Suprapubic skin (tissue), 3 donors: Measurements from ENCODE around the gene ELL.

Source experiments
- CTCF ChIP-seq, 2 donors: fragments of 200-600 bp in 1 of 2; fragments of 450-650 bp in 1 of 2; sonication (generic) in 1 of 2; IDR thresholded peaks; one replicate each; pipeline ENCODE4 v1.5.1; 2016 to 2019; ENCODE audit warnings: antibody characterized with exemption in 2 of 2, mild to moderate bottlenecking in 1 of 2, moderate library complexity in 1 of 2
- POLR2AphosphoS5 ChIP-seq, 3 donors: sonication (generic); formaldehyde crosslinking; IDR thresholded peaks; one replicate each; pipeline ENCODE4 v1.6.1; 2017; ENCODE audit warnings: antibody characterized with exemption in 3 of 3

GRCh38 chr19:18491995-18492953, 29.6 kb downstream of the ELL start:
- TF ChIP-seq CTCF (IDR thresholded peaks at IDR 0.05) (no peak), POLR2AphosphoS5 (IDR thresholded peaks at IDR 0.05) (no peak)
